ENCODE data around the gene BTN1A1.

DNA sequence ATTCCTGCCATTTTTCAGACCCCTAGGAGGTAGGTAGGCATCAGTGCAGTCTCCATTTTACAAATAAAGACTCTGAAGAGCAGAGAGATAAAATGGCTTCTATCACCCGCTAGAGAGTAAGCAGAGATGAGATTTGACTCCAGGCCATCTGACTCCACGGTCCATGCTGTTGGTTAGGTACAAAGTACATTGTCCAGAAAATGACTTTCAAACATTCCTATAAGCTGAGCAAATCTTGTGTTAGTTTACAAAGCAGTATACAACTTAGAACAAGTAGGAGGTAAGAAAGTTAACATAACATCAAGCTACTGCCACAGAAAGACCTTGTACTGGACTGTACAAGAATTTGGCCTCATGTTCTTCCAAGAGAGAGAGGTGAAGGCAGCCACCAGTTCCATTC, 14.9 kb downstream of the BTN1A1 start:
- TF ChIP-seq CEBPB (IDR thresholded peaks at IDR 0.05): no peak
- TF ChIP-seq BHLHE40 (IDR thresholded peaks at IDR 0.05; ENCODE audit: low read depth, low read length): no peak
- no peak for TF ChIP-seq PHF8 (IDR thresholded peaks at IDR 0.05; ENCODE audit: borderline replicate concordance, low read depth)
- no peak for TF ChIP-seq ZFP36 (IDR thresholded peaks at IDR 0.05; ENCODE audit: borderline replicate concordance, partially characterized antibody)
- no peak for TF ChIP-seq POLR2A (IDR thresholded peaks at IDR 0.05; ENCODE audit: low read length)
- TF ChIP-seq RAD21 (conservative IDR thresholded peaks at IDR 0.05 in 1 of 2, IDR thresholded peaks at IDR 0.05 in 1 of 2): no peak
- TF ChIP-seq RFX5 (IDR thresholded peaks at IDR 0.05): no peak
- TF ChIP-seq, protein P1, sequence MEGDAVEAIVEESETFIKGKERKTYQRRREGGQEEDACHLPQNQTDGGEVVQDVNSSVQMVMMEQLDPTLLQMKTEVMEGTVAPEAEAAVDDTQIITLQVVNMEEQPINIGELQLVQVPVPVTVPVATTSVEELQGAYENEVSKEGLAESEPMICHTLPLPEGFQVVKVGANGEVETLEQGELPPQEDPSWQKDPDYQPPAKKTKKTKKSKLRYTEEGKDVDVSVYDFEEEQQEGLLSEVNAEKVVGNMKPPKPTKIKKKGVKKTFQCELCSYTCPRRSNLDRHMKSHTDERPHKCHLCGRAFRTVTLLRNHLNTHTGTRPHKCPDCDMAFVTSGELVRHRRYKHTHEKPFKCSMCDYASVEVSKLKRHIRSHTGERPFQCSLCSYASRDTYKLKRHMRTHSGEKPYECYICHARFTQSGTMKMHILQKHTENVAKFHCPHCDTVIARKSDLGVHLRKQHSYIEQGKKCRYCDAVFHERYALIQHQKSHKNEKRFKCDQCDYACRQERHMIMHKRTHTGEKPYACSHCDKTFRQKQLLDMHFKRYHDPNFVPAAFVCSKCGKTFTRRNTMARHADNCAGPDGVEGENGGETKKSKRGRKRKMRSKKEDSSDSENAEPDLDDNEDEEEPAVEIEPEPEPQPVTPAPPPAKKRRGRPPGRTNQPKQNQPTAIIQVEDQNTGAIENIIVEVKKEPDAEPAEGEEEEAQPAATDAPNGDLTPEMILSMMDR (IDR thresholded peaks at IDR 0.05): no peak
- TF ChIP-seq, protein P2, sequence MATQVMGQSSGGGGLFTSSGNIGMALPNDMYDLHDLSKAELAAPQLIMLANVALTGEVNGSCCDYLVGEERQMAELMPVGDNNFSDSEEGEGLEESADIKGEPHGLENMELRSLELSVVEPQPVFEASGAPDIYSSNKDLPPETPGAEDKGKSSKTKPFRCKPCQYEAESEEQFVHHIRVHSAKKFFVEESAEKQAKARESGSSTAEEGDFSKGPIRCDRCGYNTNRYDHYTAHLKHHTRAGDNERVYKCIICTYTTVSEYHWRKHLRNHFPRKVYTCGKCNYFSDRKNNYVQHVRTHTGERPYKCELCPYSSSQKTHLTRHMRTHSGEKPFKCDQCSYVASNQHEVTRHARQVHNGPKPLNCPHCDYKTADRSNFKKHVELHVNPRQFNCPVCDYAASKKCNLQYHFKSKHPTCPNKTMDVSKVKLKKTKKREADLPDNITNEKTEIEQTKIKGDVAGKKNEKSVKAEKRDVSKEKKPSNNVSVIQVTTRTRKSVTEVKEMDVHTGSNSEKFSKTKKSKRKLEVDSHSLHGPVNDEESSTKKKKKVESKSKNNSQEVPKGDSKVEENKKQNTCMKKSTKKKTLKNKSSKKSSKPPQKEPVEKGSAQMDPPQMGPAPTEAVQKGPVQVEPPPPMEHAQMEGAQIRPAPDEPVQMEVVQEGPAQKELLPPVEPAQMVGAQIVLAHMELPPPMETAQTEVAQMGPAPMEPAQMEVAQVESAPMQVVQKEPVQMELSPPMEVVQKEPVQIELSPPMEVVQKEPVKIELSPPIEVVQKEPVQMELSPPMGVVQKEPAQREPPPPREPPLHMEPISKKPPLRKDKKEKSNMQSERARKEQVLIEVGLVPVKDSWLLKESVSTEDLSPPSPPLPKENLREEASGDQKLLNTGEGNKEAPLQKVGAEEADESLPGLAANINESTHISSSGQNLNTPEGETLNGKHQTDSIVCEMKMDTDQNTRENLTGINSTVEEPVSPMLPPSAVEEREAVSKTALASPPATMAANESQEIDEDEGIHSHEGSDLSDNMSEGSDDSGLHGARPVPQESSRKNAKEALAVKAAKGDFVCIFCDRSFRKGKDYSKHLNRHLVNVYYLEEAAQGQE (IDR thresholded peaks at IDR 0.05): no peak
- TF ChIP-seq RARB (CRISPR knock-in tag; IDR thresholded peaks at IDR 0.05): no peak
- TF ChIP-seq NPAS2 (CRISPR knock-in tag; IDR thresholded peaks at IDR 0.05; ENCODE audit: borderline replicate concordance): no peak
- no peak for TF ChIP-seq MAZ (IDR thresholded peaks at IDR 0.05; ENCODE audit: borderline replicate concordance, low read depth, low read length)
- TF ChIP-seq GATA3 (IDR thresholded peaks at IDR 0.05; ENCODE audit: borderline replicate concordance): no peak
